ENCODE measurements around the gene BAZ2A.

DNA sequence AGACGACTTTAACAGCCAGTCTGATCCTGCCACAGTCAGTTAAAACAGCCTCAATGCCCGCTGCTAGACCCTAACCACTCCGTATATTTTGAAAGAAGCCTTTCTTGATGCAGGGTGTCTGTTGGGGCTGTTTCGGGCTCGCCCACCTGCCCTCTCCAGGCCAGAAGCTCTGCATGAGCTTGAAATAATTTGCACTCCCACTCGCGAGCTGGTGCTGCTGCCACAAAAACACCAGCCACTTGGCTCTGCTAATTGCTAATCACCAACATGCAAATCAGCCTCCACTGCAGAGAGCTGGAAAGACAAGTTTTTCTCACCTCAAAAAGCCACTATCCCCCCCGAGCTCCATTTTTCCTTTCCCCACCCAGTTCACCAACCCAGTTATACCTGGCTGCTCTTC, 15.5 kb downstream of the BAZ2A start:
- TF ChIP-seq, protein P1, sequence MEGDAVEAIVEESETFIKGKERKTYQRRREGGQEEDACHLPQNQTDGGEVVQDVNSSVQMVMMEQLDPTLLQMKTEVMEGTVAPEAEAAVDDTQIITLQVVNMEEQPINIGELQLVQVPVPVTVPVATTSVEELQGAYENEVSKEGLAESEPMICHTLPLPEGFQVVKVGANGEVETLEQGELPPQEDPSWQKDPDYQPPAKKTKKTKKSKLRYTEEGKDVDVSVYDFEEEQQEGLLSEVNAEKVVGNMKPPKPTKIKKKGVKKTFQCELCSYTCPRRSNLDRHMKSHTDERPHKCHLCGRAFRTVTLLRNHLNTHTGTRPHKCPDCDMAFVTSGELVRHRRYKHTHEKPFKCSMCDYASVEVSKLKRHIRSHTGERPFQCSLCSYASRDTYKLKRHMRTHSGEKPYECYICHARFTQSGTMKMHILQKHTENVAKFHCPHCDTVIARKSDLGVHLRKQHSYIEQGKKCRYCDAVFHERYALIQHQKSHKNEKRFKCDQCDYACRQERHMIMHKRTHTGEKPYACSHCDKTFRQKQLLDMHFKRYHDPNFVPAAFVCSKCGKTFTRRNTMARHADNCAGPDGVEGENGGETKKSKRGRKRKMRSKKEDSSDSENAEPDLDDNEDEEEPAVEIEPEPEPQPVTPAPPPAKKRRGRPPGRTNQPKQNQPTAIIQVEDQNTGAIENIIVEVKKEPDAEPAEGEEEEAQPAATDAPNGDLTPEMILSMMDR (conservative IDR thresholded peaks at IDR 0.05): no peak
- TF ChIP-seq ZFX (IDR thresholded peaks at IDR 0.05): no peak

All from C4-2B (cell line).